Type B pancreatic cell (in vitro differentiated cells): ENCODE data around the gene BACH2. TPM values are rescaled to one million over a fixed set of nuclear protein-coding genes. Genes with fewer than 3 reads are reported as not detected.
"Not testable (repeated sequence)": the region's sequence is repeated elsewhere in the genome, so short reads cannot be mapped to it uniquely, and the experiment has no call there.

ENCODE experiments used
- DNase-seq: peaks from one replicate; pipeline ENCODE4 v3.0.0; 2021; ENCODE audit warnings: mixed read lengths; ENCODE audit not compliant: unreplicated experiment; ENCODE audit errors: extremely low spot score
- H3K27ac Mint-ChIP-seq: 2 replicates; pipeline ENCODE4 v1.8.0; 2021; ENCODE audit warnings: mild to moderate bottlenecking, mixed read lengths
- H3K27me3 Mint-ChIP-seq: 2 replicates; pipeline ENCODE4 v1.8.0; 2021; ENCODE audit warnings: mixed read lengths
- H3K36me3 Mint-ChIP-seq: 2 replicates; pipeline ENCODE4 v1.8.0; 2021; ENCODE audit warnings: mixed read lengths
- H3K4me1 Mint-ChIP-seq: one replicate; pipeline ENCODE4 v1.8.0; 2021; ENCODE audit warnings: mixed read lengths; ENCODE audit not compliant: unreplicated experiment
- H3K4me3 Mint-ChIP-seq: 2 replicates; pipeline ENCODE4 v1.8.0; 2021; ENCODE audit warnings: mild to moderate bottlenecking, mixed read lengths
- H3K9me3 Mint-ChIP-seq: 2 replicates; pipeline ENCODE4 v1.8.0; 2021; ENCODE audit warnings: mixed read lengths
- CTCF ChIP-seq: fragments of 200-600 bp; sonication (generic); conservative IDR thresholded peaks from 2 replicates; pipeline ENCODE4 v1.5.0; 2021; ENCODE audit warnings: antibody characterized with exemption, mild to moderate bottlenecking
- total RNA-seq: library from RNA; stranded (reverse); gene quantifications from 2 replicates; pipeline ENCODE4 v1.2.1, GENCODE V29; 2021; ENCODE audit warnings: low replicate concordance

BACH2 gene
- total RNA-seq, 1 donor from 2014 or later = 33.5 TPM

DNA sequence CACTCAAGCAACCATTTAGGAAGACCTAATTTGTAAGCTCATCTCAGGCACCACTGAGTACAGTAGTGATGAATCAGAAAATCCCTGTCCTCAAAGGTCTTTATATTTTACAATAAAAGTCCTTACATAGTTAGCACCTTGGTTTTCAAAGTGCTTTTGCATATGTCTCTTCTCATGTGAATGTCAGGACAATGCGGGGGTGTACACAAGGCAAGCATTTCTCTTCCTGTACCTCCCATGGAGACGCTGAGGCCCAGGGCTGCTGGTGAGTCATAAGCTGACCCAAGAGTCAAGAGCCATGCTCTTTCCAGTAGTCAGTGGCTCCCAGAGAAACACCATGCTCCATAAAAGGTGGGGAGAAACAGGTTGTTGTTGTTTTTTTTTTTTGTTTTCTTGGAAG is 228.4 kb downstream of the BACH2 start:
- Mint-ChIP-seq H3K9me3 (peaks cover 10% of the 10 kb centered on the region), H3K4me3 (no peak overlapping the region), H3K27ac (no peak overlapping the region), H3K36me3 (peaks cover 14% of the 10 kb centered on the region), H3K4me1 (peaks cover 38% of the 10 kb centered on the region), H3K27me3 (peaks cover 4% of the 10 kb centered on the region)
- TF ChIP-seq CTCF = no peak
- DNase-seq = no peak

- DNase-seq = no peak
- no peak for TF ChIP-seq CTCF
- Mint-ChIP-seq H3K27me3 (peaks cover 4% of the 10 kb centered on the region), H3K4me1 (peaks cover 29% of the 10 kb centered on the region), H3K4me3 (no peak overlapping the region), H3K27ac (no peak overlapping the region), H3K36me3 (peaks cover 14% of the 10 kb centered on the region), H3K9me3 (peaks cover 10% of the 10 kb centered on the region)
Measured at GRCh38 chr6:90066697-90067096, 229.9 kb downstream of the BACH2 start.

GRCh38 chr6:90065173-90065572 is 231.5 kb downstream of the BACH2 start:
- DNase-seq = no peak
- H3K27me3 Mint-ChIP-seq = peaks cover 4% of the 10 kb centered on the region
- H3K36me3 Mint-ChIP-seq = peaks cover 14% of the 10 kb centered on the region
- peaks cover 10% of the 10 kb centered on the region for H3K9me3 Mint-ChIP-seq
- no peak overlapping the region for H3K27ac Mint-ChIP-seq
- H3K4me3 Mint-ChIP-seq = no peak overlapping the region
- H3K4me1 Mint-ChIP-seq = peaks cover 22% of the 10 kb centered on the region
- TF ChIP-seq CTCF = no peak

DNA sequence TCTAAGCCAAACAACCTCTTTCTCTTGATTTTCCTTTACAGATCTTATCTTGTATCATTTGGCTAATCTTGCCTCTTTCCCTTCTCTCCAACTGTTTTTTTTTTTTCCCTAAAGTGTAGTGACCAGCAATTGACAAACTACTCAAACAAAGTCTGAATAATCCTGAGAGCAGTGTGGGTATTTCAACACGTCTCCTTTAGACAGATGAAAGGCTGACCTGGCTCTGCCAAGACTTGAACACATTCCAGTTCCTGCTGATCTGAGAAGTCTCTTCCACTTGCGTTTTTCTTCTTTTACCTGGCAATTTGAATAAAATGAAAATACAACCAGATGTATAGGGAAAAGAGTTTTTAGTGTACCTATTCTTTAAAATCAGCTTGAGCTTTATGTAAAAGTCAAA is 234.0 kb downstream of the BACH2 start:
- DNase-seq = no peak
- peaks cover 10% of the 10 kb centered on the region for H3K36me3 Mint-ChIP-seq
- H3K27me3 Mint-ChIP-seq = no peaks in the 10 kb centered on the region
- H3K27ac Mint-ChIP-seq = no peak overlapping the region
- peaks cover 7% of the 10 kb centered on the region for H3K4me1 Mint-ChIP-seq
- H3K4me3 Mint-ChIP-seq = no peak overlapping the region
- H3K9me3 Mint-ChIP-seq = peaks cover 10% of the 10 kb centered on the region
- TF ChIP-seq CTCF = no peak

GRCh38 chr6:90062051-90062450 is 234.6 kb downstream of the BACH2 start:
- Mint-ChIP-seq H3K9me3 (peaks cover 10% of the 10 kb centered on the region), H3K4me1 (peaks cover 3% of the 10 kb centered on the region), H3K36me3 (peaks cover 10% of the 10 kb centered on the region), H3K27me3 (no peaks in the 10 kb centered on the region), H3K4me3 (no peak overlapping the region), H3K27ac (no peak overlapping the region)
- no peak for DNase-seq
- TF ChIP-seq CTCF = no peak

GRCh38 chr6:90059178-90059577 is 237.5 kb downstream of the BACH2 start:
- not testable (repeated sequence) for H3K27ac Mint-ChIP-seq, H3K27me3 Mint-ChIP-seq, H3K4me1 Mint-ChIP-seq, H3K9me3 Mint-ChIP-seq, H3K4me3 Mint-ChIP-seq, DNase-seq, H3K36me3 Mint-ChIP-seq

GRCh38 chr6:90055924-90056323 is 240.7 kb downstream of the BACH2 start:
- not testable (repeated sequence) for H3K4me3 Mint-ChIP-seq, H3K27me3 Mint-ChIP-seq, H3K4me1 Mint-ChIP-seq, H3K27ac Mint-ChIP-seq, H3K9me3 Mint-ChIP-seq, DNase-seq, H3K36me3 Mint-ChIP-seq

GRCh38 chr6:90054193-90054592 is 242.4 kb downstream of the BACH2 start:
- H3K27me3 Mint-ChIP-seq, H3K27ac Mint-ChIP-seq, DNase-seq, H3K4me3 Mint-ChIP-seq, H3K9me3 Mint-ChIP-seq, H3K36me3 Mint-ChIP-seq, H3K4me1 Mint-ChIP-seq: not testable (repeated sequence)
